H7 (cell line): Measurements from ENCODE around the gene GTF2IRD1. TPM values are rescaled to one million over a fixed set of nuclear protein-coding genes. Genes with fewer than 3 reads are reported as not detected.
"Not testable (repeated sequence)": the region's sequence is repeated elsewhere in the genome, so short reads cannot be mapped to it uniquely, and the experiment has no call there.

Source experiments
- DNase-seq: peaks from one replicate; pipeline ENCODE4 v3.0.0; 2012
- H3K27me3 ChIP-seq: 2 replicates; pipeline ENCODE4 v1.6.0; 2011; ENCODE audit warnings: mild to moderate bottlenecking, low read length; ENCODE audit not compliant: control insufficient read depth, insufficient read depth
- H3K36me3 ChIP-seq: replicated peaks from 2 replicates; pipeline ENCODE4 v1.5.1; 2011; ENCODE audit warnings: low read length; ENCODE audit not compliant: control insufficient read depth, insufficient read depth
- H3K4me3 ChIP-seq: 2 replicates; pipeline ENCODE4 v1.5.1; 2011; ENCODE audit warnings: low read depth, mild to moderate bottlenecking, control low read depth, low read length, moderate library complexity; ENCODE audit not compliant: insufficient read depth
- total RNA-seq: library from RNA; depleted of rRNA; stranded (reverse); fragments of >200 nt; shearing (Covaris generic); gene quantifications from 2 replicates; pipeline ENCODE4 v1.2.3, GENCODE V29; 2014

GTF2IRD1 gene
- total RNA-seq, 1 experiment from 2014 or later, result 19.6 TPM

DNA sequence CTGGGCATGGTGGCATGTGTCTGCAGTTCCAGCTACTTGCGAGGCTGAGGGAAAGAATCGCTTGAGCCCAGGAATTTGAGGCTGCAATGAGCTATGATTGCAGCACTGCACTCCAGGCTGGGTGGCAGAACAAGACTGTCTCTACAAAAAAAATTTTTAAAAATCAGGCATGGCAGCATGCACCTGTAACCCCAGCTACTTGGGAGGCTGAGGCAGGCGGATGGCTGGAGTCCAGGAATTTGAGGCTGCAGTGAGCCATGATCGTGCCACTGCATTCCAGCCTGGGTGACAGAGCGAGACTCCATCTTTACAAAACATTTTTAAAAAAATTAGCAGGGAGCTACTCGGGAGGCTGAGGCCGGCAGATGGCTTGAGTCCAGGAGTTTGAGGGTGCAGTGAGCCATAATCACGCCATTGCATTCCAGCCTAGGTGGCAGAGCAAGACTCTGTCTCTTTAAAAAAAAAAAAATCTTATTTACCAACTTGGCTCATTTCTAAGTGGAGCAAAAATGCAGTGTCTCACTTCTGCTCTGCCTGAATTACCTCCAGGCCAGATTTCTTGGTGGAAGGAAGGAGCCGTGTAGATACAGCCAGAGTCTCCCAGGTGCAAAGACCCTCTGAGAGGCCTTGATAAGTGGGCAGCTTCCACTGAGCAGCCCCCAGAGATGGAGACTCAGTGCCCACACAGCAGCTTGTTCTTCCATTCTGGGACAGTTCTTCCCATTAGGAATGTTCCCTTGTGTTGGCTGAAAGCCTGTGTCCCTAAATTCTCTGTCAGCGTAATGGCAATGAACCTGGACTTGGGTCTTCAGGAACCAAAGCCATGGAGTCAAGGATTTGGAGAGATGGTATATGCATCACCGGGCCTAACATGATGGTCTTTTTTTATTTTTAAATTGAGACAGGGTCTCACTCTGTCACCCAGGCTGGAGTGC lies 30.0 kb downstream of the GTF2IRD1 start:
- Histone ChIP-seq H3K36me3 (no peaks in the 10 kb centered on the region), H3K4me3 (no peak overlapping the region), H3K27me3 (no peaks in the 10 kb centered on the region)
- no peak for DNase-seq

- Histone ChIP-seq H3K27me3 (no peaks in the 10 kb centered on the region), H3K36me3 (no peaks in the 10 kb centered on the region), H3K4me3 (no peak overlapping the region)
- no peak for DNase-seq
These were observed 31.9 kb downstream of the GTF2IRD1 start for GRCh38 chr7:74485611-74486010.

GRCh38 chr7:74488518-74489030 lies 34.9 kb downstream of the GTF2IRD1 start:
- DNase-seq, H3K4me3 ChIP-seq, H3K36me3 ChIP-seq, H3K27me3 ChIP-seq: not testable (repeated sequence)

GRCh38 chr7:74489997-74490945 lies 36.6 kb downstream of the GTF2IRD1 start:
- H3K27me3 ChIP-seq, result no peaks in the 10 kb centered on the region
- no peak for DNase-seq
- no peaks in the 10 kb centered on the region for H3K36me3 ChIP-seq
- no peak overlapping the region for H3K4me3 ChIP-seq

- H3K27me3 ChIP-seq, H3K4me3 ChIP-seq, DNase-seq, H3K36me3 ChIP-seq: not testable (repeated sequence)
These were observed 37.8 kb downstream of the GTF2IRD1 start for GRCh38 chr7:74491490-74491889.

DNA sequence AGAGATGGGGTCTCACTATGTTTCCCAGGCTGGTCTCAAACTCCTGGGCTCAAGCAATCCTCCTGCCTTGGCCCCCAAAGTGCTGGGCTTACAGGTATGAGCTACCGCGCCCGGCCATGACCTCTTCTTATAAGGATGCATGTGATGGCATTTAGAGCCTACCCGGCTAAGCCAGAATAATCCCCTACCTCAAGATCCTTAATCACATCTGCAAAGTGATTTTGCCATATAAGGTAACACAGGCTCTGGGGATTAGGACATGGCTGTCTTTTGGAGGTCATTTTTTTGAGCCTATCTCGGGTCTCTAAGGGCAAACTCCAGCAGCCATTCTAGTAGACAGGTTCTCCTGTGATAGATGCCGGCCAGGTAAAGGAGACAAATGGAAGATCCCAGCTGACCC lies 39.6 kb downstream of the GTF2IRD1 start:
- Histone ChIP-seq H3K36me3 (no peaks in the 10 kb centered on the region), H3K27me3 (no peaks in the 10 kb centered on the region), H3K4me3 (no peak overlapping the region)
- no peak for DNase-seq

DNA sequence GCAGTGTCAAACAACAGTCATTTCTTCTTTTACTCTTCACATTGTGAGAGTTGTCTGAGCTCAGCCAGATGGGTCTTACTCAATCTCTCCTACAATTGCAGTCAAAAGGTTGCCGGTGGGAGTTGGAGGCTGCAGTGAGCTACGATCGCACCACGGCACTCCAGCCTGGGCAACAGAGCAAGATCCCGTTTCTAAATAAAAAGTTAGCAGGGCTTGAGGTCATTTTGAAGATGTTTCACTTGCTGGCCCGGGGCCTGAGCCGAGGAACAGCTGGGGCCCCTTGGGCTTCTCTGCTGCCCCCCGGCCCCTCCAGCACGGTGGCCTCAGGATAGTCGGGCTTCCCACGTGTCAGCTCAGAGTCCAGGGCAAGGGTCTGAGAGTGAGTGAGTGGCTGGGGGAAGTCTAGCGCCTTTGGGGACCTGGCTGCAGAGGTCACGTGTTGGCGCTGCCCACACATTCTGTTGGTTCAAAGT lies 40.4 kb downstream of the GTF2IRD1 start:
- Histone ChIP-seq H3K4me3 (no peak overlapping the region), H3K36me3 (no peaks in the 10 kb centered on the region), H3K27me3 (no peaks in the 10 kb centered on the region)
- no peak for DNase-seq

- DNase-seq, result peak; percentile 58
- no peaks in the 10 kb centered on the region for H3K27me3 ChIP-seq
- no peak overlapping the region for H3K4me3 ChIP-seq
- no peaks in the 10 kb centered on the region; the same call in 1 of the 2 replicates for H3K36me3 ChIP-seq
These were observed 41.7 kb downstream of the GTF2IRD1 start for GRCh38 chr7:74495112-74496086.

DNA sequence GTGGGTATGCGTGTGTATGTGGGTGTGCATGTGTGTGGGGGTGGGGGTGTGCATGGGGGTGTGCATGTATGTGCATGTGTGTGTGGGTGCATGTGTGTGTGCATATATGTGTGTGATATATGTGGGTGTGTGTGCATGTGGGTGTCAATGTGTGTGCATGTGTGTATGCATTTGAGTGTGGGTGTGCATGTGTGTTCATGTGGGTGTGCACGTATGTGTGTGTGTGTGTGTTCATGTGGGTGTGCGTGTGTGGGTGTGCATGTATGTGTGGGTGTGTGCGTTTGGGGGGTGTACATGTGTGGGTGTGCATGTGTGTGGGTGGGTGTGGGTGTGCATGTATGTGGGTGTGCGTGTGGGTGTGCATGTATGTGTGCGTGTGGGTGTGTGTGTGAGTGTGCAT lies 42.6 kb downstream of the GTF2IRD1 start:
- H3K4me3 ChIP-seq, result no peak overlapping the region
- no peaks in the 10 kb centered on the region for H3K27me3 ChIP-seq
- no peak for DNase-seq
- no peaks in the 10 kb centered on the region; the same call in 1 of the 2 replicates for H3K36me3 ChIP-seq

- H3K27me3 ChIP-seq, result not testable (repeated sequence)
These were observed 43.1 kb downstream of the GTF2IRD1 start for GRCh38 chr7:74496773-74497172.

DNA sequence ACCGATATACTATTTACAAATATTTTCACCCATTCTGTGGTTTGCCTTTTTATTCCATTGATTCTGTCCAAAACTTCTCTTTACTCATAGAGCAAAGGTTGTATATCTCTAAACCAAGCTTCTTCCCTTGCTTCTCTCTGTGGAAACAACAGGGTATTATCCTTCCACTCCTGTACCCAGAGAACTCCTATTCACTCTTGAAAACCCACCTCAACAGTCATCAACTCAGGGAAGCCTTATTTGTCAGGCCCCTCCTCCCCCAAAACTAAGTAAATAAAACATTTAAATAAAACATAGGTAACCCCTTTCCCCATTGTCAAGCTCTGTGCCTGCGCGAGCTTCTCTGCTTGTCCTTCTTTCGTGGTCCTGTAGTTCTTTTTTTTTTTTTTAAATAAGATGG lies 44.6 kb downstream of the GTF2IRD1 start:
- Histone ChIP-seq H3K36me3 (no peaks in the 10 kb centered on the region; the same call in 1 of the 2 replicates), H3K4me3 (no peak overlapping the region), H3K27me3 (no peaks in the 10 kb centered on the region)
- no peak for DNase-seq

More at GRCh38 chr7:74496773-74497172, 43.1 kb downstream of the GTF2IRD1 start:
- not testable (repeated sequence) for H3K36me3 ChIP-seq, H3K4me3 ChIP-seq, DNase-seq

DNA sequence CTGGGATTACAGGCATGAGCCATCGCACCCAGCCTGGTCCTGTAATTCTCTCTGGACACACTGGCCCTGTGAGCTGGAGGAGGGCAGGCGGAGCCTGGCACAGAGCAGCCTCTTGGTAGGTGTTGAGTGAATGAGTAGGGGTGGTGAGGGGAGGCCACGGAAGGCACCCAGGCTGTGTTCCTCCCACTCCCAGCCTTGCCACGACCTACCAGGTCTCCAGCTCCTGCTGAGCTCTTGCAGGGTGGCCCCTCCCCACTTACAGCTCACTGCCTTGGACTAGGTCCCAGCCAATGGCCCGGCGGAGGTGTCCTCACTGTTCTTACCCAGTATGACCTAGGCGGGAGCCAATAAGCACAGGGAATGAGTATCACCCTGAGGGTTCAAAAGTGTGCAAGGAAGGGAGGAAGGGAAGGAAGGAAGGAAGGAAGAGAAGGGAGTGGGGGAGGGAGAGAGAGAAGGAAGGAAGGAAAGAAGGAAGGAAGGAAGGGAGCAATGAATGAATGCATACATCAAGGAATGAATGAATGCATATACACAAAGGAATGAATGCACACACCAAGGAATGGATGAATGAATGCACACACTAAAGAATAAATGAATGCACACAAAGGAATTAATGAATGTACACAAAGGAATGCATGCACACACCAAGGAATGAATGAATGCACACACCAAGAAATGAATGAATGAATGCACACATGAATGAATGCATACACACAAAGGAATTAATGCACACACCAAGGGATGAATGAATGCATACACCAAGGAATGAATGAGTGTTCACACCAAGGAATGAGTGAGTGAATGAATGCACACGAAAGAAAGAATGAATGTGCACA lies 45.5 kb downstream of the GTF2IRD1 start:
- Histone ChIP-seq H3K27me3 (no peaks in the 10 kb centered on the region), H3K36me3 (no peaks in the 10 kb centered on the region; the same call in 1 of the 2 replicates), H3K4me3 (no peak overlapping the region)
- no peak for DNase-seq
